Stimulated activated naive CD8-positive, alpha-beta T cell treated with anti-CD3 and anti-CD28 coated beads, Interleukin-15, Interleukin-2, amounts not matched to agents 100 ng/mL and 50 ng/mL, for 24 hours (primary cell): ENCODE results near the gene ELOVL1.

Source experiments
- H3K27ac Mint-ChIP-seq: one replicate; pipeline ENCODE4 v1.8.0; 2021; ENCODE audit warnings: mild to moderate bottlenecking, mixed read lengths
- H3K27me3 Mint-ChIP-seq: one replicate; pipeline ENCODE4 v1.8.0; 2021; ENCODE audit warnings: mixed read lengths
- H3K36me3 Mint-ChIP-seq: one replicate; pipeline ENCODE4 v1.8.0; 2021; ENCODE audit warnings: low read depth, mixed read lengths
- H3K4me1 Mint-ChIP-seq: one replicate; pipeline ENCODE4 v1.8.0; 2021; ENCODE audit warnings: low read depth, mixed read lengths
- H3K4me3 Mint-ChIP-seq: one replicate; pipeline ENCODE4 v1.8.0; 2021; ENCODE audit warnings: mild to moderate bottlenecking, mixed read lengths
- H3K9me3 Mint-ChIP-seq: one replicate; pipeline ENCODE4 v1.8.0; 2021; ENCODE audit warnings: mixed read lengths

Gene ELOVL1

DNA sequence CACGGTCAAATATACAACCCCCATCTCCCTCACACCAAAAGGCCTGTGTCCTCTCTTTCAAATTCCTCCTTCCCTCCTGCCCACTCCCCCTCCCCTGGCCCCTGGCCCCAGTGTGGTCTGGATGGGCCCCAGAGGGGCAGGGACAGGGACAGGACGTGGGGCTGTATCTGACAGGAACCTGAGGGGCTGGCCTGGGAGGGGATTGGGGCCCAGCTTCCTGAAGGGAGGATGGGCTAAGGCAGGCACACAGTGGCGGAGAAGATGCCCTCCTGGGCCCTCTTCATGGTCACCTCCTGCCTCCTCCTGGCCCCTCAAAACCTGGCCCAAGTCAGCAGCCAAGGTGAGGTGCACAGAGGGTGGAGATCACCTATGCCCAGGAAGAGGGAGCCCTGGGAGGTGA is 30.2 kb downstream of the ELOVL1 start, which contains the start of gene MPL:
Gene MPL (plus strand): TSS at position 231 of the 400 bp plus-strand sequence. CDS start 31 bp downstream, at position 262.
- H3K27ac Mint-ChIP-seq, result no peak within 1 kb of the TSS

DNA sequence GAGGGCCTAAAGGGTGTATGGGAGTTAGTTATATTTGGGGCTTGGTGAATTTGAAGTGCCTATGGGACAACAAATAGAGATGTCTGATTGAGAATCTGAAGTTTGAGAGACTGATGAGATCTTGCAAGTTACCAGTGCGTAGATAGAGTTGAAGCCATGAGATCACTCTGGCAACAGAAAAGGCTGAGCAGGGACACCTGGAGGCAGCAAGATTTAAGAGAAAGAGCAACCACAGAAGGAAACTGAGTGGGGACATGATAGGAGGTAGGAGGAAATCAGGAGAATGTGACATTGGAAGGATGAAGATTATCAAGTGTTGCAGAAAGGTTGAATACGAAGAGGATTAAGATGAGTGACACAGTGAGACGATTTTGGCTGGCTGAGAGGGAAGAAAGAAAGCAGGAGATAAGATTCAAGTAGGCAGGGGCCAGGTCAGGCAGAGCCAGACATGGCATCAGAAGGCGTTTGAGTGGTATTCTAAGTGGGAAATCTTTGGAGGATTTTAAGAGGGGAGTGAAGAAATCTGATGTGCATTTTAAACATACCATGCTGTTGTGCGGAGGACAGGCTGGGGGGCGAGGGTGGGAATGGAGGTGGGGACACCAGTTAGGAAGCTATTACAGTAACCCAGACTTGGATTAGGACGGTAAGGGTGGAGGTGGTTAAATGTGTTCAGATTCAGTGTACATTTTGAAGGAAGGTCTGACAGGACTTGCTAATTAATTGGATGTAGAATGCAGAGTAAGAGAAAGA is 33.2 kb downstream of the ELOVL1 start:
- Mint-ChIP-seq H3K4me3 (no peak overlapping the region), H3K36me3 (no peaks in the 10 kb centered on the region), H3K27me3 (no peaks in the 10 kb centered on the region), H3K27ac (no peak overlapping the region), H3K9me3 (no peaks in the 10 kb centered on the region), H3K4me1 (peaks cover 12% of the 10 kb centered on the region)

More for the DNA sequence above, 30.2 kb downstream of the ELOVL1 start, which contains the start of gene MPL:
- no peaks in the 10 kb centered on the region for H3K4me1 Mint-ChIP-seq
- H3K4me3 Mint-ChIP-seq, result no peak within 1 kb of the TSS
- no peaks in the 10 kb centered on the region for H3K9me3 Mint-ChIP-seq
- no peaks in the 10 kb centered on the region for H3K27me3 Mint-ChIP-seq
- no peaks in the 10 kb centered on the region for H3K36me3 Mint-ChIP-seq

DNA sequence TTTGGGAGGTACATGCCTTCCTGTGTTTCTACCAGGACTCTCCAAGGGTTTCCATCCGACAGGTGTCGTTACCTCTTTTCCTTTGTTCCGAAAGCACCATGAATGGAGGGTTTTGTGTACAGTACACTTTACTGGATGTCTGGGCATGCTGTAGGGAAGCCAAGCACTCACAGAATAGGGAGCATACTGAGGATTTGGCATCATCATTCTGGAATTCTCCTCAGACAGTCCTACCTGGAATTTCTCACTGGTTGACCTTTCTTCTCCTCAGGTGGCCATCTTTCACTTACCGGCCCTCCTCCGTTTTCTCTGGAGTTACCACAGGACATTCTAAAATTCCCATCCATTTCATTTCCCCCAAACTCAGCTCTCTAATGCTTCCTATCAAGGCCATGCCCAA is 36.1 kb downstream of the ELOVL1 start:
- Mint-ChIP-seq H3K4me1 (peaks cover 21% of the 10 kb centered on the region), H3K27ac (no peak overlapping the region), H3K4me3 (no peak overlapping the region), H3K9me3 (peaks cover 12% of the 10 kb centered on the region), H3K27me3 (no peaks in the 10 kb centered on the region), H3K36me3 (no peaks in the 10 kb centered on the region)

DNA sequence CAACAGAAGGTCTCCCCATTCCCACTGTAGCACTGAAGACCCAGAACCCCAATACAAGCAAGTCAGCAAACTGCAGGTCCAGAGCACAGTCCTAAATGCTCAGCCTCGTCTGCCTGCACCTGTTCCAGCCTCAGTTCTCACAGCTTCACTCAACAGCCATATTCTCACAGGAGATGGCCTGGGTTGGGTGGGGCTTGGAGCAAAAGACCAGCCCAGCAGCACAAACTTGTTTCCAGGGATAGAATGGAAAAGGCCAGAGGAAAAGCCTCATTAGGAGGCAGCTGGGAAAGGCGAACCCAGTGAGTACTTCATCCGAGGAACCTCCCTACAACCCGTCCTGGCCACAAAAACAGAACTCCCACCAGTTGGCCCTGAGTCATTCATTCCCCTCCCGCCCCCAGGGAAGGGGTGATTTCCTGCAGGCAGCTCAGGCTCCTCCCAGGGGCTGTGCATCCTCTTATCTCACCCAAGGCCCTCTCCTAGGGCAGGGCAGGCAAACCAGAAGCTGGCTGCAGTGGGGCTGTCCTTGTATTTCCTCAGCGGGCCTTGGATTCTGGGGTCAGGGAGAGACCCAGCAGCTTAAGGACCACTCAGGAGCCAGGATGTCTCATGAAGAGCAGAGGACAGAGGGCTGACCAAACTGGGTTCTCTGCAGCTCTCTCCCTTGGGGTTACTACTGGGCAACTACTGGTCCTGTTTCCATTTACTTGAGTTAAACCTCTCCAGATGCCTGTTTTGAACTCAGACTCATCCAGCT is 37.6 kb downstream of the ELOVL1 start:
- Mint-ChIP-seq H3K36me3 (peaks cover 7% of the 10 kb centered on the region), H3K27me3 (no peaks in the 10 kb centered on the region), H3K9me3 (peaks cover 16% of the 10 kb centered on the region), H3K27ac (peak overlapping the region; percentile 34), H3K4me3 (no peak overlapping the region), H3K4me1 (peaks cover 21% of the 10 kb centered on the region)

DNA sequence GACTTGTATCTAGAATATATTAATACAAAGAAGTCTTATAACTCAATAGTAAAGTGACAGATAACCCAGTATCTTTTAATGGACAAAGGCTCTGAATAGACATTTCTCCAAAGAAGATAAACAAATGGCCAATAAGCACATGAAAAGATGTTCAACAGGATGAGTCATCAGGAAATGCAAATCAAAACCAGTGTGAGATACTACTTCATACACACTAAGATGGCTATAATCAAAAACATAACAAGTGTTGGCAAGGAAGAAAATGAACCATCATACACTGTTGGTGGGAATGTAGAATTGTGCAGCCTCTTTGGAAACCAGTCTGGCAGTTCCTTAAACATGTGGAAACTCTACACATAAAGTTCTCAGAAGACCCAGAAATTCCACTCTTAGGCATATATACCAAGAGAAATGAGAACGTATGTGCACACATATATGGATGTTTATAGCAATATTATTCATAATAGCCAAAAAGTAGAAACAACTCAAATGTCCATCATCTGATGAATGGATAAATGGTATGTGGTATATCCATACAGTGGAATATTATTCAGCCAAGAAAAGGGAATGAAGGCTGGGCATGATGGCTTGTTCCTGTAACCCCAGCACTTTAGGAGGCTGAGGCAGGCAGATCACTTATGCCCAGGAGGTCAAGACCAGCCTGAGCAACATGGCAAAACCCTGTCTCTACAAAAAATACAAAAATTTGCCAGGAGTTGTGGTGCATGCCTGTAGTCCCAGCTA is 40.1 kb downstream of the ELOVL1 start:
- no peak overlapping the region for H3K4me3 Mint-ChIP-seq
- H3K9me3 Mint-ChIP-seq, result peaks cover 26% of the 10 kb centered on the region
- no peak overlapping the region for H3K27ac Mint-ChIP-seq

DNA sequence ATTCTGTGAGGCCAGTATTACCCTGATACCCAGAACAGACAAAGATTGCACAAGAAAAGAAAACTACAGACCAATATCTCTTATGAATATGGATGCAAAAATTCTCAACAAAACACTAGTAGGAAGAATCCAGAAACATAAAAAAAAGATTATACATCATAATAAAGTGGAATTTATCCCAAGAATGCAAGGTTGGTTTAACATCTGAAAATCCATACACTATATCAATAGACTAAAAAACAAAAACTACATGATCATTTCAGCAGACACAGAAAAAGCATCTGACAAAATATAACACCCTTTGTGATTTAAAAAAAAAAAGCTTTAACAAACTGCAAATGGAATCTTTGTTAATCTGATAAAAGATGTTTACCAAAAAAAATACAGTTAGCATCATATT is 42.4 kb downstream of the ELOVL1 start:
- H3K9me3 Mint-ChIP-seq, result peaks cover 26% of the 10 kb centered on the region
- H3K36me3 Mint-ChIP-seq, result peaks cover 7% of the 10 kb centered on the region
- H3K4me1 Mint-ChIP-seq, result peaks cover 16% of the 10 kb centered on the region
- H3K27ac Mint-ChIP-seq, result no peak overlapping the region
- H3K27me3 Mint-ChIP-seq, result no peaks in the 10 kb centered on the region
- no peak overlapping the region for H3K4me3 Mint-ChIP-seq

More for the DNA sequence above, 40.1 kb downstream of the ELOVL1 start:
- Mint-ChIP-seq H3K36me3 (peaks cover 7% of the 10 kb centered on the region), H3K4me1 (peaks cover 21% of the 10 kb centered on the region), H3K27me3 (no peaks in the 10 kb centered on the region)

DNA sequence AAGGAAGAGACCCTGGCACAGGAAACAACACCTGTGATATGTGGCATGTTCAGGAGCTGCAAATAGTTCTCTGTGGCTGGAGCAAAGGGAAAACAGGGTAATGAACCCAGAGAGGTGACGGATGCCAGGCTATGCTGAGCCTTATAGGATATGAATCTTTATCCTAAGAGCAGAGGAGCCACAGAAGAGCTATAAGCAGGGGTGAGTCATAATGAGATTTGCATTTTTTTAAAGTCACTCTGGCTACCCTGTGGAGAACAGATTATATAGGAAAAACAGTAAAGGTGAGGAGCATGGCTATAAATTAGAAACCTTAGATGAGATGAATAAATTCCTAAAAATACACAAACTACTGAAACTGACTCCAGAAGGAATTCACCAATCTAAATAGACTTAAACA is 43.0 kb downstream of the ELOVL1 start:
- H3K36me3 Mint-ChIP-seq, result peaks cover 7% of the 10 kb centered on the region
- H3K4me3 Mint-ChIP-seq, result no peak overlapping the region
- no peaks in the 10 kb centered on the region for H3K27me3 Mint-ChIP-seq
- no peak overlapping the region for H3K27ac Mint-ChIP-seq
- H3K9me3 Mint-ChIP-seq, result peaks cover 26% of the 10 kb centered on the region
- peaks cover 10% of the 10 kb centered on the region for H3K4me1 Mint-ChIP-seq

DNA sequence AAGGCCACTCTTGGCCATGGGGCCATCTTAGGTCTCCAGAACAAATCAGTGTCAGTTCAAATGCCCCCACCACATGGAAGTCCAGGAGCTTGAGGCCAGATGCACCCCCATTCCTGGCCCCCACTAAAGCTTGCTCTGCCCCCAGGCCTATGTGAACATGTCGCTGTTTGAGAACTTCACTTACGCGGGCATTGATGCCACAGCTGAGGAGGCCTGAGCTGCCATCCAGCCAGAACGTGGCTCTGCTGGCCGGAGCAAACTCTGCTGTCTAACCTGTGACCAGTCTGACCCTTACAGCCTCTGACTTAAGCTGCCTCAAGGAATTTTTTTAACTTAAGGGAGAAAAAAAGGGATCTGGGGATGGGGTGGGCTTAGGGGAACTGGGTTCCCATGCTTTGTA is 45.3 kb downstream of the ELOVL1 start:
- peaks cover 10% of the 10 kb centered on the region for H3K4me1 Mint-ChIP-seq
- H3K27ac Mint-ChIP-seq, result no peak overlapping the region
- no peak overlapping the region for H3K4me3 Mint-ChIP-seq

DNA sequence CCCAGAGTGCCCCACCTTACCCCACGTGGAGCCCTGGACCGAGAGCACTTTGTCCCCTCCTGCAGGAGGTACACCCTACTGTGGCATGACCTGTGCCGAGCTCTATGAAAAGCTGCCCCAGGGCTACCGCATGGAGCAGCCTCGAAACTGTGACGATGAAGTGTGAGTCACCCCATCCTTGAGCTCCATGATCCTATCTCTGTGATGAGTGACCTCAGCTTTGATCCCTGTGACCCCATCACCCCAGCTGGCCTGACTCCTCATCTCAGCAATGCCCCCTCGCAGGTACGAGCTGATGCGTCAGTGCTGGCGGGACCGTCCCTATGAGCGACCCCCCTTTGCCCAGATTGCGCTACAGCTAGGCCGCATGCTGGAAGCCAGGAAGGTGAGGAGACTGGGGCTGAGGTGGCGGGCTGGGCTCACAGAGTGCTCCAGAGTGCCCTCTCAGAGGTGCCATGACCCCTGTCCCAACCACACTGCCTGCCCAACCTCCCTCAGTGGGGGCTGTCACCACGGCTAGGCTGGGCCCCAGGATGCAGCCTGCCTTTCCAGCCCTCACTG is 46.4 kb downstream of the ELOVL1 start:
- H3K27me3 Mint-ChIP-seq, result no peaks in the 10 kb centered on the region
- H3K27ac Mint-ChIP-seq, result no peak overlapping the region
- peaks cover 14% of the 10 kb centered on the region for H3K9me3 Mint-ChIP-seq
- peaks cover 3% of the 10 kb centered on the region for H3K4me1 Mint-ChIP-seq
- no peak overlapping the region for H3K4me3 Mint-ChIP-seq
- H3K36me3 Mint-ChIP-seq, result peaks cover 7% of the 10 kb centered on the region

More for the DNA sequence above, 45.3 kb downstream of the ELOVL1 start:
- Mint-ChIP-seq H3K27me3 (no peaks in the 10 kb centered on the region), H3K9me3 (peaks cover 21% of the 10 kb centered on the region), H3K36me3 (peaks cover 7% of the 10 kb centered on the region)

DNA sequence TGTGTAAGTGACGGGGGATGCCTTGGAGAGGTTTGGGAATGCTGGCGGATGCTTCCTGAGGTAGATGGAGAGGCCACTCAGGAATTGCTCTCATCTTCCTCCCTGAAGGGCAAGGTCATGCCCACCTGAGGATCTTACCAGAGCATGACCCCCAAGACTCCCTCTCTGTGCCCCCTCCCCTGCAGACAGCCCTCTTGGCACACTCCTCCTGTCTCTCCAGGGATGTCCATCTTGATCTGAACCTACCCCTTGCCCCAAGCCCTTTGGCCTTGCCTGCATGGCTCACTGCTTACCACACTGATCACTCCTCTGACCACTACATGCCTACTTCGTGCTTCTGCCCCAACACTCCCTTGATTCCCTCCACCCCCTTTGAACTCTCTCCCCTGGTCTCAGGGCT is 48.0 kb downstream of the ELOVL1 start:
- peaks cover 3% of the 10 kb centered on the region for H3K4me1 Mint-ChIP-seq
- peaks cover 8% of the 10 kb centered on the region for H3K9me3 Mint-ChIP-seq
- no peak overlapping the region for H3K4me3 Mint-ChIP-seq
- H3K27me3 Mint-ChIP-seq, result no peaks in the 10 kb centered on the region
- H3K27ac Mint-ChIP-seq, result no peak overlapping the region
- H3K36me3 Mint-ChIP-seq, result no peaks in the 10 kb centered on the region

DNA sequence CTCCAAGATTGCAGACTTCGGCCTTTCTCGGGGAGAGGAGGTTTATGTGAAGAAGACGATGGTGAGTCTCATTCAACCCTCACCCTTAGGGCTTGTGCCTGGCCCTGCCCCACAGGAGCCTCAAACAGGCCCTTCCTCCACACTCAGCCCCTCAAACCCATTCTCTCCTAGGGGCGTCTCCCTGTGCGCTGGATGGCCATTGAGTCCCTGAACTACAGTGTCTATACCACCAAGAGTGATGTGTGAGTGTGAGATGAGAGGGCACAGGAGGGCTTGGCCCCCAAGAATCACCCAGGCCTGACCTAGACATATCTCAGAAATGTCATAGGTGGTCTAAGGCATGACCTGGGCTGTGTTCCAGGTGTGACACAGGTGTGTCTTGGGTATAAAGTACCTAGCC is 48.5 kb downstream of the ELOVL1 start:
- Mint-ChIP-seq H3K9me3 (peaks cover 3% of the 10 kb centered on the region), H3K27me3 (no peaks in the 10 kb centered on the region), H3K4me1 (peaks cover 3% of the 10 kb centered on the region), H3K36me3 (no peaks in the 10 kb centered on the region), H3K4me3 (no peak overlapping the region), H3K27ac (no peak overlapping the region)

DNA sequence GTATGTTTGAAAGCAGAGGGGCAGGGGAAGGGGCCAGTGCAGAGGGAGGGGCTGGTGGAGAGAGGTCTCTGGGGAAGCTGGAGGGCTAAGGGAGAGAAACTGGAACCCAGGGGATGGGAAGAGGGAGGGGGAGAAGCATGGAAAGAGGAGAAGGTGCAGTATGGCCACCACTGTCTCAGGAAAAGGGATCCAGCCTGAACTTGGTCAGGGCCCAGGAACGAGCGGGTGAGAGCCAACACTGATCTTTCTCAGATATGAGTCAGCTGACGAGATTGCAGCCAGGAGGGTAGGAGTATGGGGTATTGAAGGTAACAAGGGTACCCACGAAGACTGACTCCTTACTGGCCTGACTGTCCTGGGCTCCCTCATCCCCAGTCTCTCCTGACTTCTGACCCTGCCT is 49.0 kb downstream of the ELOVL1 start:
- no peaks in the 10 kb centered on the region for H3K27me3 Mint-ChIP-seq
- H3K36me3 Mint-ChIP-seq, result no peaks in the 10 kb centered on the region
- H3K9me3 Mint-ChIP-seq, result no peaks in the 10 kb centered on the region
- no peak overlapping the region for H3K27ac Mint-ChIP-seq
- H3K4me1 Mint-ChIP-seq, result peaks cover 3% of the 10 kb centered on the region
- H3K4me3 Mint-ChIP-seq, result no peak overlapping the region

DNA sequence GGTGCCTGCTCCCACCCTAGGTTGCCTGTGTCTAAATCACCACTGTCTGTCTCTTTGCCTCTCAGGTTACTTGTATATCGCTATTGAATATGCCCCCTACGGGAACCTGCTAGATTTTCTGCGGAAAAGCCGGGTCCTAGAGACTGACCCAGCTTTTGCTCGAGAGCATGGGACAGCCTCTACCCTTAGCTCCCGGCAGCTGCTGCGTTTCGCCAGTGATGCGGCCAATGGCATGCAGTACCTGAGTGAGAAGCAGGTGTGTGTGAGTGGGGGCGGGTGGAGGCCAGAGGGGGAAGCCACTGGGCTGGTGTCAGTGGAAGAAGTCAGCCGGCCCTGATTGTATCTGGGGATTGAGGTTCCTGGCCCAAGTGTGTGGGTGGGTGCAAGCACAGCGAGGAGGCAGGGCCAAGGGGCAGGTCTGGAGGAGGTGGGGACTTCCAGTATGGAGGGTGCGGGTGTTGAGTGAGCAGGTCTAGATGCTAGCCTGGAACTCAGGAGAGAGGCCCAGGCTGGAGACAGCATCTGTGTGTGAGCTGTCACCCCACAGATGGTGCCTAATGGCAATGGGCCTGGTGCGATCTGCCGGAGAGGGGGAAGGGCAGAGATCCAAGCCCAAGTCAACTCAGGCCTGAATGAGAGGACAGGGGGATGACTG is 49.9 kb downstream of the ELOVL1 start:
- Mint-ChIP-seq H3K4me3 (no peak overlapping the region), H3K36me3 (no peaks in the 10 kb centered on the region), H3K27me3 (no peaks in the 10 kb centered on the region), H3K9me3 (no peaks in the 10 kb centered on the region), H3K27ac (no peak overlapping the region), H3K4me1 (peaks cover 3% of the 10 kb centered on the region)

DNA sequence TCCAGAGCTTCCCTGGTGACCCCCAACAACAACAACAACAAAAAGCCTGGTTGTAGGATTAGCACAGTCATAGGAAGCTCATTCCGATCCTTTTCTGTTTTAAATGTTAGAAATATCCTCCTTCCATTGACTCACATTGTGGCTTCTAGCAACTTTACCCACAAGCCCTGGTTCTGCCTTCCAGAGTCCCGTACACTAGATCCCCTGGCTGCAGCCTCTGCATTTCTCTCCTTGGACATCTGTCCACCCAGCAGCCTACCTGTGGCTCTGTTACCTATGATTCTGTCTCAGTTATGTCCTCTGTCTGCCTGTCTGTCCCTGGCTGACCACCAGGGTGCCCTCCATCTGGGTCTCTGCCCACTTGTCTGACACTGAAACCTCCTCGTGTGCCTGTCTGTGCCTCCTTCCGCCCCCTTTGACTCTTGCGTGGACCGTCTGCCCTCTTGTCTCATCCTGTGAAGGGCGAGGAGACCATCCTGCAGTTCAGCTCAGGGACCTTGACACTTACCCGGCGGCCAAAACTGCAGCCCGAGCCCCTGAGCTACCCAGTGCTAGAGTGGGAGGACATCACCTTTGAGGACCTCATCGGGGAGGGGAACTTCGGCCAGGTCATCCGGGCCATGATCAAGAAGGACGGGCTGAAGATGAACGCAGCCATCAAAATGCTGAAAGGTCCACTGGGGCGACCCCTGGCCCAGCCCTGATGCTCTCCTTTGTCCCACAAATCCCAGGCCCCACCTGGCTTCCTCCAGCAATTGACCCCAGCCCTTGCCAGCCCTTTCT is 50.9 kb downstream of the ELOVL1 start:
- no peaks in the 10 kb centered on the region for H3K9me3 Mint-ChIP-seq
- H3K27ac Mint-ChIP-seq, result no peak overlapping the region
- no peak overlapping the region for H3K4me3 Mint-ChIP-seq
- no peaks in the 10 kb centered on the region for H3K27me3 Mint-ChIP-seq
- no peaks in the 10 kb centered on the region for H3K36me3 Mint-ChIP-seq
- peaks cover 3% of the 10 kb centered on the region for H3K4me1 Mint-ChIP-seq
